HG03342 (cell line): Measurements from ENCODE around the gene ELAVL1.

ENCODE experiments used
- ATAC-seq: cut with Tn5 transposase; IDR thresholded peaks from one replicate; pipeline ENCODE4 v1.9.1; 2021; ENCODE audit warnings: mild to moderate bottlenecking, moderate library complexity; ENCODE audit not compliant: unreplicated experiment

Gene ELAVL1

GRCh38 chr19:8022275-8022674 is 16.8 kb upstream of the ELAVL1 start:
- no peak for ATAC-seq

DNA sequence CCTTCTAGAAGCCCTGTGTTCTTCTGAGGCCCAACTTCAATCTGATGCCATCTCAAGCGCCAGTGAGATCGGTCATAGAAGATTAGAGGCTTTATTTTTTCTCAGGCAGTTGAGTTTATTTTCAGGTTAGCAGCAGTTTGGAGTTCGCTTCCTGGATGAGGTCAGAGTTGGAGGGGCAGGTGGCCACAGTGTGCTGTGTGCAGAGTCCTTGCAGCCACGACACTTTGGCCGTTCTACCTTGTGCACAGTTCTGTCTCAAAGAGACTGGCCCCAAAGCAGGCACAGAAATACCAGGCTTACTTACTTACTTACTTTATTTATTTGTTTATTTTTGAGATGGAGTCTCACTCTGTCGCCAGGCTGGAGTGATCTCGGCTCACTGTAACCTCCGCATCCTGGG is 15.9 kb upstream of the ELAVL1 start:
- no peak for ATAC-seq

GRCh38 chr19:8020681-8021080 is 15.2 kb upstream of the ELAVL1 start:
- no peak for ATAC-seq

DNA sequence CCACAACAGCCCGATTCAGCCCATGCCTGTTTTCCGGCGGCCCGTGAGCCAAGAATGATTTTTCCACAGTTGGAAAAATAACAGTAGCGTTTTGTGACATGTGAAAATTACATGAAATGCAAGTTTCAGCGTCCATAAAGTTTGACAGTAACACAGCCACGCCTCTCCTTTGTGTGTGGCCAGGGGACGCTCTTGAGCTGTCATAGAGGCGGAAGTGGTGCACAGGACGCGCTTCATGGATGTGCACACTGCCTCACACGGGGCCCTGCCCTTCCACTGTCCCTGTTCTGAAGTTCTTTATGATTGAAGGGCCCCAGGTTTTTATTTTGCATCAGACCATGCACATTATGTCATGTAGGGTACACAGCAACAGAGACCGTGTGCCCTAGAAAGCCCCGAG is 12.4 kb upstream of the ELAVL1 start:
- no peak for ATAC-seq

GRCh38 chr19:8004723-8005513 is 523 bp downstream of the ELAVL1 start:
- ATAC-seq, result peak; percentile 29

DNA sequence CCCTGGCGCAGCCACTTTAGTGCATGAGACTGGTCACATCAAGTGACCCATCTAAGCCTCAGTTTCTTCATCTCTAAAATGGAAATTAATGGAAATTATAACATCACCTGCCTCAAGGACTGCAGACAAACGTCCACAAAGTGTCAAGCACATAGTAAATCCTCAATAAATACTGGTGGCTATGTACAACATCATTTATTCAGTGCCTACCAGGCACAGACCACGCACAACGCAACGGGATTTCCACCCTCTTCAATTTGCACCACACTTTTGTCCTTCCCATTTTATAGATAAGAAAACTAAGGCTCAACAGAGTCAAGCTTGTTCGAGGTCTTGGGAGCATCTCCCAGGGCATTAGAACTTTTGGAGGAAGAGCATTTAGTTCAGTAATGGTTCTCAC is 1.4 kb downstream of the ELAVL1 start:
- ATAC-seq, result no peak

DNA sequence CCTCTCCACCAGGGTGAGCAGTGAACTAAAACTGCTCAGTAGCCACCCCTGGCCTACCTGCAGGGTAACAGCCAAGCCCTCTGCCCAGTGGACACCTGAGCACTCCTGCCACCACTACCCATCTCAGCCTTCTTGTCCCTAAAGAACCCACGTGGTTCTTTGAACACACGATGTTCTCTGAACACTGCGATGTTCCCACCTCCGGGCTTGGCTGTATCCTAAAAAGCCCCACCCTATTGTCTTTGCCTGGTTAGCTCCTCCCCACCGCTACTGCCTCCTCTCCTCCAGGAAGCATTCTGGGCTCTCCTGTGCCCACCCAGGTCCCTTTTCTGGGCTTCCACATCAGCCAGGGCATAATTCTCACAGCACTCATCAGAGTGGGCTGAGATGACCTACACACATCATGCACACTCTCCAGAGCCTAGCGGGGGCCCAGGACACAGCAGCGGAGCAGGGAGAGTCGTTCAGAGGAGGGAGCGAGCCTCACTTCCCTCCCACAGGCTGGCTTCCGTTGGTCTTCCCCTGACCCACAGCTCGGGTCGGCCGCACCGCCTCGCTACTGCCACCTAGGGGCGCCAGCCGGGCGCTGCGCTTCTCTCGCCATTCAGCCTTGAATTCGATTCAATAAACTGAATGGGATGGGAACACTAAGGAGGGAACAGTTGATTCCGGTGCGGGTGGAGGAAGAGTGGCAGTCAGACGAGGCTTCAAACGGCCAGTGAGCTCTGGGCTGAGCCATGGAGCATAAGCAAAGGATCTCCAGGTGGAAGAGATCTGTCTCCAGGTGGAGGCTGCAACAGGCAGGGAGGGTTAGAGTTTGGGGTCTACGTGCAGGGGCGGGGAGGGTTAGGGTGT is 3.2 kb downstream of the ELAVL1 start:
- ATAC-seq, result no peak

- ATAC-seq, result no peak
These were observed 3.8 kb downstream of the ELAVL1 start for GRCh38 chr19:8001651-8001994.

- ATAC-seq, result no peak
These were observed 5.0 kb downstream of the ELAVL1 start for GRCh38 chr19:8000298-8001038.

DNA sequence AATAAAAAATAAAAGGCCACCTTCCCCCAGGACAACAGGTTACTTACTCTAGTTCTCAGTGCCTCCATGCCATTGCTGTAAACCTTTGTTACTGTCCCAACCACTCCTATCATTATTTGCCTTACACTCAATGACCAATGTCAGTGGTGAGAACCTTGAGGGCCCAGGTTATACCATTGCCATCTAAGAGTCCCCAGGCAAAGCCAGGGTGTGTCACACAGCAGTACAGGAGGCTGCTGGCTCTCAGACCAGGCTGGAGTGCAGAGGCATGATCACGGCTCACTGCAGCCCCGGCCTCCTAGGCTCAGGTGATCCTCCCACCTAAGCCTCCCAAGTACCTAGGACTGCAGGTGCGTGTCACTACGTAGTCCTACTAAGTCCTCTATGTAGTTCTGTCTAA is 6.1 kb downstream of the ELAVL1 start:
- no peak for ATAC-seq

- no peak for ATAC-seq
These were observed 7.5 kb downstream of the ELAVL1 start for GRCh38 chr19:7997809-7998480.

- ATAC-seq, result no peak
These were observed 8.6 kb downstream of the ELAVL1 start for GRCh38 chr19:7996883-7997282.

DNA sequence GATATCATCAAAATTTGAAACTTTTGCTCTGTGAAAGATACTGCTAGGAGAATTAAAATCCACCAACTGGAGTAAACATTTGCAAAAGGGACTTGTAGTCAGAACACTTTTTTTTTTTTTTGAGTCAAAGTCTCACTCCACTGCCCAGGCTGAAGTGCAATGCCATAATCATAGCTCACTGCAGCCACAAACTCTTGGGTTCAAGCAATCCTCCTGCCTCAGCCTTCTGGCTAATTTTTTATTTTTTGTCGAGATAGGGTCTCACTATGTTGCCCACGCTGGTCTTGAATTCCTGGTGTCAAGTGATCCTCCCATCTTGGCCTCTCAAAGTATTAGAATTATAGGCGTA is 9.7 kb downstream of the ELAVL1 start:
- ATAC-seq, result no peak

DNA sequence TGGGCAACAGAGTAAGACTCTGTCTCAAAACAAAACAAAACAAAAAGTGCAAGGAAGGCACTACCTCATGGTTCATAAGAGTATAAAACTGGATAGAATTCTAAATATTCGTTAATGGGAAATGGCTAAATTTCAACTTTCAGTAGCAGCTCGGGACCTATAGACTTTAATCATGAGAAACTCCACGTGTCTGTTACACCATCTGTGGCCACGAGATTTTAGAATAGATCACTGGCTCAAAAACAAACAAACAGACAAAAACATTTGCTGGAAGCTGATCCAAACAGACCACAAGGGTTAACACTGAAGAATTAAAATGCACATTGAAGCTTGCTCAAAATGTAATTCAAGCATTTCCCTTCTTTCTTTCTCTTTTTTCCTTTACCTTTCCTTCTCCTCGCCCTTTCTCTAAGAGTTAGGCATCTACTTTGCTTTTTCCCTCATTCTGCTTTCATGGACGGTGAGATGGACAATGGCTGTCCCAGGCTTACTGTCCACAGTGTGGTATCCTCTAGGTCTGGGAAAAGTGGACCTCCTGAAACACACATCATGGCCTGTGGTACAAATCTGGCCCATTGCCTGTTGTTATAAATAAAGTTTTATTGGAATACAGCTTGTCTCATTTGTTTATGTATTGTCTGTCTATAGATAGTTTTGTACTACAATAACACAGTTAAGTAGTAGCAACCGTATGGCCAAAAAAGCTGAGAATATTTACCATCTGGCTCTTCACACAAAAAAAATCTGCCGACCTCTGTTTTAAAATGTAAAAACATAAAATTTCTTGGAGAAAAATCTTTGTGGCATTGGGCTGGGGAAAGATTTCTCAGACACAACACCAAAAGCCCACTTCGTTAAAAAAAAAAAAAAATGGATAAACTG is 10.3 kb downstream of the ELAVL1 start:
- no peak for ATAC-seq

DNA sequence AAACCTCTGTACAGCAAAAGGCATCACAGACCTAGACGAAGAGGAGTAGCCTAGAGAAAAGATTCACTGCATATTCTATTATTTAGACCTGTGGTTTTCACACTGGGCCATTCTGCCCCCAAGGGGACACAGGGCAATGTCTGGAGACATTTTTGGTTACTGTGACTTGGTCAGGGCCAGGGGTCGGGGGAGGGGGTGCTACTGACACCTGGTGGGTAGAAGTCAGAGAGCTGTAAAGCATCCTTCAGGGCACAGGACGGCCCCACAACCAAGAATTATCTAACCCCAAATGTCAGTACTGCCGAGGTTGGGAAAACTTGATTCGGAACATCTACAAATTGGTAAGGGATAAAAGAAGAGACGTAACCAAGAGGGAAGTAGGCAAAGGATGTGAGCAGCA is 11.3 kb downstream of the ELAVL1 start:
- no peak for ATAC-seq

GRCh38 chr19:7993560-7993959 is 11.9 kb downstream of the ELAVL1 start:
- no peak for ATAC-seq

DNA sequence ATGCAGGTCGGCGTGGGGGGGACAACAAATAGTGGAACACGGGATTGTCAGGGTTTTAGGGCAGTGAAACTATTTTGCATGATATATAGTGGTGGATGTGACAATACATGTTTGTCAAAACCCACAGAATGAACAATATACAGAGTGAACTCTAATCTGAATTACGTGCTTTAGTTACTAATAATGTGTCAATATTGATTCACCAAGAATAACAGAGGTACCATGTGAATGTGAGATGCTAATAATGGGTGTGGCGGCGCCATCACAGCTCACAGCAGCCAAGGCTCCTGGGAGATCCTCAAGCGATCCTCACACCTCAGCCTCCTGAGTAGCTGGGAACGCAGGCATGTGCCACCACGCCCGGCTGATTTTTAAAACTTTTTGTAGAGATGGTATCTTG is 12.9 kb downstream of the ELAVL1 start:
- ATAC-seq, result no peak

GRCh38 chr19:7989071-7989575 is 16.3 kb downstream of the ELAVL1 start:
- no peak for ATAC-seq

GRCh38 chr19:7988307-7988706 is 17.1 kb downstream of the ELAVL1 start:
- ATAC-seq, result no peak
